ENCODE measurements around the gene MCTP1. TPM values are rescaled to one million over a fixed set of nuclear protein-coding genes. Genes with fewer than 3 reads are reported as not detected.

MCTP1 gene
- total RNA-seq, 1 donor from 2014 or later, result 3.4 TPM

DNA sequence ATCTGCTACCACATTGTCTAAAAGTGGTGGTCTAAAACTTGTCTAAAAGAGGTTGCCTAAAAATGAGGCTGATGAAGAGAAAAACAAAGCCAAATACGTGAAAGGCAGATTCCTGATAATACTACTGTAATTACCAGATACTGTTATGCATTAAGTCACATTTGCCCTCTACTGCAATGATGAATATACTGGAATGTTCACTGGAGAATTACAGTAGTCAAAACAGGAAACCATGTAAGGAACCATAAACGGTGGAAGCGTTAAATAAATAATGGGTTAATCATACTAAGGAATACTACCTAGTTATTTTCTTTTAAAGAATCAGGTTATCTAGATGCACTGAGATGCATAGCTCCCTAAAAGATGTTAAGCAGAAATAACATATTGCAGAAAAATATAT, 201.3 kb downstream of the MCTP1 start:
- no peaks in the 10 kb centered on the region for H3K9me3 Mint-ChIP-seq (ENCODE audit: low read depth)
- H3K4me3 Mint-ChIP-seq (ENCODE audit: unreplicated experiment), result no peak overlapping the region
- DNase-seq (ENCODE audit: low spot score), result no peak
- H3K36me3 Mint-ChIP-seq (ENCODE audit: low read depth), result no peaks in the 10 kb centered on the region
- no peak overlapping the region for H3K27ac Mint-ChIP-seq (ENCODE audit: unreplicated experiment)
- no peak for TF ChIP-seq CTCF (IDR thresholded peaks at IDR 0.05)
- H3K4me1 Mint-ChIP-seq (ENCODE audit: low read depth), result peaks cover 21% of the 10 kb centered on the region
- no peaks in the 10 kb centered on the region for H3K27me3 Mint-ChIP-seq (ENCODE audit: low read depth)

DNA sequence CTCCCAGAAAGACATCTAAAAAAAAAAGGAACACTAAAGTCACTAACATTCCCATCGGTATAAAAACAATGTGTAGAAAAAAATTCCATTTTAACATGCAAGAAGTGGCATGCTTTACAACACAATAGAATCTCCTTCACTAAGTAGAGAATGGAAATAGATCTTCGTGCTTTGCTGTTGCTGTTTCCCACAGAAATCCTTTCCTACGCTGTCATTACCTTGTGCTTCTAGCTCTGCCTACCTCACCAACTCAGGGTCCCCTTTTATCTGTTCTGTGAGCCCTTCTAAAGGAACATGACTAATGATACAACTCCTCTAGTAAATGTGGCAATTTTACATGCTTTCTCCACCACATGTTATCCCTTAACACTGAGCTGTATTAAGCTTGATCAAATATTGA, 202.9 kb downstream of the MCTP1 start:
- Mint-ChIP-seq H3K27me3 (ENCODE audit: low read depth) (no peaks in the 10 kb centered on the region), H3K36me3 (ENCODE audit: low read depth) (no peaks in the 10 kb centered on the region), H3K4me1 (ENCODE audit: low read depth) (peaks cover 21% of the 10 kb centered on the region), H3K4me3 (ENCODE audit: unreplicated experiment) (peak overlapping the region; percentile 54), H3K27ac (ENCODE audit: unreplicated experiment) (peak overlapping the region; percentile 83), H3K9me3 (ENCODE audit: low read depth) (no peaks in the 10 kb centered on the region)
- no peak for DNase-seq (ENCODE audit: low spot score)
- no peak for TF ChIP-seq CTCF (IDR thresholded peaks at IDR 0.05)

DNA sequence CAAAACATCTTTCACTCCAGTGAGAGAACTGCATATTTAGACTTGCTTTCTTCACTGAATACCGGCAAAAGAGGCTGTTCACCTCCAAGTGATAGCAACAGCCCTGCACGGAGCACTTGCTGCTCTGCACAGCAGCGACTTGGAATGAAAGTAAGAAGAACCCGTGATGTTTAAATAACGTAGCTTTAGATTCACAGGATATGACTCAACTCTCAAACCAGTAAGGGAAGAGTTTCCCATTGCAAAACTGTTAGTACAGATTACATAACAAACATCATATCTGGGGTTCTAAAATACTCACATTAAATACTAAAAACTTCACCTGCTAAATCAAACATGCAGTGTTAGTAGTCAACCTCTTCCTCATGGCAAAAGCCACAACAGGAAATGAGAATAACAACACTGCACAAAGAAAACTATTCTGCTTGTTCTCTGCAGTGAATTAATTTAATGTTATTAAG, 203.4 kb downstream of the MCTP1 start:
- Mint-ChIP-seq H3K4me3 (ENCODE audit: unreplicated experiment) (peak overlapping the region; percentile 54), H3K27ac (ENCODE audit: unreplicated experiment) (peak overlapping the region; percentile 83), H3K9me3 (ENCODE audit: low read depth) (no peaks in the 10 kb centered on the region), H3K36me3 (ENCODE audit: low read depth) (no peaks in the 10 kb centered on the region), H3K4me1 (ENCODE audit: low read depth) (peaks cover 21% of the 10 kb centered on the region), H3K27me3 (ENCODE audit: low read depth) (no peaks in the 10 kb centered on the region)
- TF ChIP-seq CTCF (IDR thresholded peaks at IDR 0.05), result no peak
- no peak for DNase-seq (ENCODE audit: low spot score)

GRCh38 chr5:95080441-95080840, 204.5 kb downstream of the MCTP1 start:
- no peak for TF ChIP-seq CTCF (IDR thresholded peaks at IDR 0.05)
- H3K9me3 Mint-ChIP-seq (ENCODE audit: low read depth), result no peaks in the 10 kb centered on the region
- no peak for DNase-seq (ENCODE audit: low spot score)
- no peak overlapping the region for H3K27ac Mint-ChIP-seq (ENCODE audit: unreplicated experiment)
- H3K4me1 Mint-ChIP-seq (ENCODE audit: low read depth), result peaks cover 21% of the 10 kb centered on the region
- H3K4me3 Mint-ChIP-seq (ENCODE audit: unreplicated experiment), result no peak overlapping the region
- H3K27me3 Mint-ChIP-seq (ENCODE audit: low read depth), result no peaks in the 10 kb centered on the region
- H3K36me3 Mint-ChIP-seq (ENCODE audit: low read depth), result no peaks in the 10 kb centered on the region

DNA sequence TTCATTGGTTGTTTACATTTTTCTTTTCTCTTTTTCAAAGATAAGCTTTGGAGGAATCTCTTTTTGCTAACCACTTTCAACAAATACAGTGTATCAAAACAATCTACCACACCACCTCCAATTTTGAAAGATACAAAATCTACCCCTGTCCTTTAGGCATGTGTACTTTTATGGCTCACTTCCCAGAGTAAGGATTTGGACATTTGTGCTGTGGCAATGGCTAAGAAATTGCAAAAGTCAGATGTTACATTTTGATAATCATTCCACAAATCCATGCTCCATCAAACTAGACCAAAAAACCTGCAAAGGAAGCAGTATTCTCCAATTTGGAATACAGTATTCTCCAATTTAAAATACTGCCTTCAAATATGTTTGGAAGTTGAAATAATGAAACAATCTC, 204.9 kb downstream of the MCTP1 start:
- peaks cover under 1% of the 10 kb centered on the region for H3K27me3 Mint-ChIP-seq (ENCODE audit: low read depth)
- H3K9me3 Mint-ChIP-seq (ENCODE audit: low read depth), result no peaks in the 10 kb centered on the region
- no peak for TF ChIP-seq CTCF (IDR thresholded peaks at IDR 0.05)
- no peak overlapping the region for H3K4me3 Mint-ChIP-seq (ENCODE audit: unreplicated experiment)
- DNase-seq (ENCODE audit: low spot score), result no peak
- no peak overlapping the region for H3K27ac Mint-ChIP-seq (ENCODE audit: unreplicated experiment)
- H3K36me3 Mint-ChIP-seq (ENCODE audit: low read depth), result no peaks in the 10 kb centered on the region
- H3K4me1 Mint-ChIP-seq (ENCODE audit: low read depth), result peaks cover 21% of the 10 kb centered on the region
